NCI-H345 treated with DMSO at 0.1 percent for 48 hours (cell line): Measurements from ENCODE around the gene GIPC3.
"Not testable (repeated sequence)": the region's sequence is repeated elsewhere in the genome, so short reads cannot be mapped to it uniquely, and the experiment has no call there.

Source experiments
- DNase-seq: peaks from one replicate; lab custom pipeline; 2025; ENCODE audit not compliant: unreplicated experiment; lab: John Stamatoyannopoulos, UW

The GIPC3 gene

GRCh38 chr19:3576696-3577443 is 8.4 kb upstream of the GIPC3 start:
- no peak for DNase-seq

- DNase-seq = no peak
Observed at GRCh38 chr19:3577723-3578344, 7.4 kb upstream of the GIPC3 start.

GRCh38 chr19:3578390-3578789 is 6.9 kb upstream of the GIPC3 start:
- no peak for DNase-seq

GRCh38 chr19:3580156-3580934 is 4.9 kb upstream of the GIPC3 start:
- DNase-seq = no peak

GRCh38 chr19:3581792-3582191 is 3.5 kb upstream of the GIPC3 start:
- DNase-seq = not testable (repeated sequence)

- not testable (repeated sequence) for DNase-seq
Observed at GRCh38 chr19:3584036-3584802, 1.1 kb upstream of the GIPC3 start.

- no peak for DNase-seq
Observed at GRCh38 chr19:3586127-3586626, 899 bp downstream of the GIPC3 start.

GRCh38 chr19:3586707-3587346 is 1.5 kb downstream of the GIPC3 start:
- DNase-seq = no peak

- DNase-seq = no peak
Observed at GRCh38 chr19:3589439-3589838, 4.2 kb downstream of the GIPC3 start.

- no peak for DNase-seq
Observed at GRCh38 chr19:3589949-3590348, 4.7 kb downstream of the GIPC3 start.

GRCh38 chr19:3590991-3591659 is 5.8 kb downstream of the GIPC3 start:
- no peak for DNase-seq

- DNase-seq = no peak
Observed at GRCh38 chr19:3591876-3592613, 6.8 kb downstream of the GIPC3 start.

- DNase-seq = no peak
Observed at GRCh38 chr19:3593156-3593555, 7.9 kb downstream of the GIPC3 start.

GRCh38 chr19:3595521-3596061 is 10.3 kb downstream of the GIPC3 start:
- no peak for DNase-seq

GRCh38 chr19:3599776-3600187 is 14.5 kb downstream of the GIPC3 start:
- DNase-seq = no peak

GRCh38 chr19:3601021-3601420 is 15.7 kb downstream of the GIPC3 start:
- no peak for DNase-seq

GRCh38 chr19:3603121-3603811 is 18.0 kb downstream of the GIPC3 start:
- no peak for DNase-seq

- no peak for DNase-seq
Observed at GRCh38 chr19:3604227-3604986, 19.1 kb downstream of the GIPC3 start.
